ENCODE results near the gene MYO5A. TPM values are rescaled to one million over a fixed set of nuclear protein-coding genes. Genes with fewer than 3 reads are reported as not detected.
"Not testable (repeated sequence)": the region's sequence is repeated elsewhere in the genome, so short reads cannot be mapped to it uniquely, and the experiment has no call there.

The MYO5A gene
- total RNA-seq, 1 donor from 2014 or later, result 41.0 TPM

GRCh38 chr15:52493968-52494367 is 34.7 kb downstream of the MYO5A start:
- no peak for TF ChIP-seq CTCF (IDR thresholded peaks at IDR 0.05)
- H3K4me1 Mint-ChIP-seq (ENCODE audit: low read depth), result peaks cover 24% of the 10 kb centered on the region
- DNase-seq (ENCODE audit: low spot score), result no peak
- no peaks in the 10 kb centered on the region for H3K27me3 Mint-ChIP-seq (ENCODE audit: low read depth)
- no peaks in the 10 kb centered on the region for H3K36me3 Mint-ChIP-seq (ENCODE audit: low read depth)
- no peak overlapping the region for H3K27ac Mint-ChIP-seq (ENCODE audit: unreplicated experiment)
- no peak overlapping the region for H3K4me3 Mint-ChIP-seq (ENCODE audit: unreplicated experiment)
- no peaks in the 10 kb centered on the region for H3K9me3 Mint-ChIP-seq (ENCODE audit: low read depth)

GRCh38 chr15:52492132-52492531 is 36.5 kb downstream of the MYO5A start:
- no peak for TF ChIP-seq CTCF (IDR thresholded peaks at IDR 0.05)
- Mint-ChIP-seq H3K9me3 (ENCODE audit: low read depth) (no peaks in the 10 kb centered on the region), H3K36me3 (ENCODE audit: low read depth) (no peaks in the 10 kb centered on the region), H3K4me3 (ENCODE audit: unreplicated experiment) (no peak overlapping the region), H3K27ac (ENCODE audit: unreplicated experiment) (no peak overlapping the region), H3K27me3 (ENCODE audit: low read depth) (no peaks in the 10 kb centered on the region), H3K4me1 (ENCODE audit: low read depth) (peaks cover 22% of the 10 kb centered on the region)
- DNase-seq (ENCODE audit: low spot score), result no peak

- no peaks in the 10 kb centered on the region for H3K9me3 Mint-ChIP-seq (ENCODE audit: low read depth)
- no peaks in the 10 kb centered on the region for H3K27me3 Mint-ChIP-seq (ENCODE audit: low read depth)
- DNase-seq (ENCODE audit: low spot score), result no peak
- no peak overlapping the region for H3K27ac Mint-ChIP-seq (ENCODE audit: unreplicated experiment)
- H3K4me1 Mint-ChIP-seq (ENCODE audit: low read depth), result peaks cover 20% of the 10 kb centered on the region
- TF ChIP-seq CTCF (IDR thresholded peaks at IDR 0.05), result no peak
- no peaks in the 10 kb centered on the region for H3K36me3 Mint-ChIP-seq (ENCODE audit: low read depth)
- no peak overlapping the region for H3K4me3 Mint-ChIP-seq (ENCODE audit: unreplicated experiment)
These were observed 37.2 kb downstream of the MYO5A start for GRCh38 chr15:52491472-52491871.

- H3K4me1 Mint-ChIP-seq (ENCODE audit: low read depth), result peaks cover 36% of the 10 kb centered on the region
- not testable (repeated sequence) for H3K27ac Mint-ChIP-seq (ENCODE audit: unreplicated experiment); H3K4me3 Mint-ChIP-seq (ENCODE audit: unreplicated experiment); H3K9me3 Mint-ChIP-seq (ENCODE audit: low read depth); H3K36me3 Mint-ChIP-seq (ENCODE audit: low read depth); H3K27me3 Mint-ChIP-seq (ENCODE audit: low read depth); DNase-seq (ENCODE audit: low spot score)
These were observed 39.2 kb downstream of the MYO5A start for GRCh38 chr15:52489430-52489829.

- Mint-ChIP-seq H3K36me3 (ENCODE audit: low read depth) (no peaks in the 10 kb centered on the region), H3K4me3 (ENCODE audit: unreplicated experiment) (no peak overlapping the region), H3K4me1 (ENCODE audit: low read depth) (peaks cover 39% of the 10 kb centered on the region)
These were observed 39.9 kb downstream of the MYO5A start for GRCh38 chr15:52488830-52489229.

More at GRCh38 chr15:52488830-52489229, 39.9 kb downstream of the MYO5A start:
- no peaks in the 10 kb centered on the region for H3K9me3 Mint-ChIP-seq (ENCODE audit: low read depth)
- H3K27me3 Mint-ChIP-seq (ENCODE audit: low read depth), result no peaks in the 10 kb centered on the region
- TF ChIP-seq CTCF (IDR thresholded peaks at IDR 0.05), result no peak
- H3K27ac Mint-ChIP-seq (ENCODE audit: unreplicated experiment), result no peak overlapping the region
- no peak for DNase-seq (ENCODE audit: low spot score)
